NCI-H187 (cell line): ENCODE results near the gene DGUOK.
"Not testable (repeated sequence)": the region's sequence is repeated elsewhere in the genome, so short reads cannot be mapped to it uniquely, and the experiment has no call there.

Source experiments
- DNase-seq, 2 experiments: peaks; one replicate each; lab custom pipeline; 2025; lab: John Stamatoyannopoulos, UW

Gene DGUOK

GRCh38 chr2:73926493-73927327, at the start of gene DGUOK:
Gene DGUOK (plus strand): TSS chr2:73926880. CDS start chr2:73926911, 31 bp downstream.
- DNase-seq = peak; percentile 61 to 89

GRCh38 chr2:73877071-73877802, 49.4 kb upstream of the DGUOK start:
- DNase-seq = peak; percentile 11 to 53

- DNase-seq = not testable (repeated sequence)
These were observed 48.7 kb upstream of the DGUOK start for GRCh38 chr2:73877984-73878383.

GRCh38 chr2:73885406-73885805, 41.3 kb upstream of the DGUOK start:
- DNase-seq = no peak

- DNase-seq = no peak
These were observed 40.3 kb upstream of the DGUOK start for GRCh38 chr2:73886357-73886756.

- DNase-seq = not testable (repeated sequence)
These were observed 38.9 kb upstream of the DGUOK start for GRCh38 chr2:73887596-73888353.

GRCh38 chr2:73888388-73888787, 38.3 kb upstream of the DGUOK start:
- DNase-seq = no peak

- DNase-seq = no peak
These were observed 37.5 kb upstream of the DGUOK start for GRCh38 chr2:73889206-73889605.

GRCh38 chr2:73890301-73891092, 36.2 kb upstream of the DGUOK start:
- DNase-seq = no peak

- no peak for DNase-seq
These were observed 35.3 kb upstream of the DGUOK start for GRCh38 chr2:73891276-73891901.

GRCh38 chr2:73892631-73893329, 33.9 kb upstream of the DGUOK start, which contains the start of gene ACTG2:
Gene ACTG2 (plus strand): TSS chr2:73893008. CDS start chr2:73901312, 8,304 bp downstream.
- DNase-seq = no peak

- no peak for DNase-seq
These were observed 32.8 kb upstream of the DGUOK start for GRCh38 chr2:73893764-73894474.

GRCh38 chr2:73894475-73894850, 32.2 kb upstream of the DGUOK start:
- no peak for DNase-seq

GRCh38 chr2:73894877-73895276, 31.8 kb upstream of the DGUOK start:
- no peak for DNase-seq

GRCh38 chr2:73895473-73895872, 31.2 kb upstream of the DGUOK start:
- DNase-seq = no peak

- no peak for DNase-seq
These were observed 30.1 kb upstream of the DGUOK start for GRCh38 chr2:73896362-73897239.

- no peak for DNase-seq
These were observed 29.5 kb upstream of the DGUOK start for GRCh38 chr2:73897240-73897583.

- DNase-seq = no peak
These were observed 28.7 kb upstream of the DGUOK start for GRCh38 chr2:73897934-73898333.

- no peak for DNase-seq
These were observed 26.8 kb upstream of the DGUOK start for GRCh38 chr2:73899801-73900336.
